PC-3 (cell line): ENCODE measurements around the gene CFAP299.

Experiments used
- CTCF ChIP-seq: fragments of 300-600 bp; sonication (generic); conservative IDR thresholded peaks from 2 replicates; pipeline ENCODE4 v1.5.1; 2017; ENCODE audit warnings: antibody characterized with exemption, low read depth, mild to moderate bottlenecking, low read length
- EZH2 ChIP-seq: fragments of 300-600 bp; sonication (generic); IDR thresholded peaks from one replicate; pipeline ENCODE4 v1.6.1; 2017; ENCODE audit warnings: antibody characterized with exemption, mild to moderate bottlenecking, low read length; ENCODE audit not compliant: unreplicated experiment
- EZH2phosphoT487 ChIP-seq: fragments of 300-600 bp; sonication (generic); IDR thresholded peaks from 2 replicates; pipeline ENCODE4 v1.6.1; 2018; ENCODE audit warnings: mild to moderate bottlenecking, antibody characterized with exemption, low read length, borderline replicate concordance

- TF ChIP-seq EZH2phosphoT487 (no peak), EZH2 (no peak), CTCF (no peak)
Observed at GRCh38 chr4:80814266-80814665, 478.7 kb downstream of the CFAP299 start.
